GM19193 (cell line): ENCODE data around the gene PLK1.

ENCODE experiments used
- POLR2A ChIP-seq: IDR thresholded peaks from 4 replicates; pipeline ENCODE4 v1.6.1; 2011; ENCODE audit not compliant: insufficient read depth, insufficient read length; ENCODE audit errors: extremely low read depth

Gene PLK1

GRCh38 chr16:23670137-23670776 is 8.4 kb upstream of the PLK1 start:
- no peak for TF ChIP-seq POLR2A

DNA sequence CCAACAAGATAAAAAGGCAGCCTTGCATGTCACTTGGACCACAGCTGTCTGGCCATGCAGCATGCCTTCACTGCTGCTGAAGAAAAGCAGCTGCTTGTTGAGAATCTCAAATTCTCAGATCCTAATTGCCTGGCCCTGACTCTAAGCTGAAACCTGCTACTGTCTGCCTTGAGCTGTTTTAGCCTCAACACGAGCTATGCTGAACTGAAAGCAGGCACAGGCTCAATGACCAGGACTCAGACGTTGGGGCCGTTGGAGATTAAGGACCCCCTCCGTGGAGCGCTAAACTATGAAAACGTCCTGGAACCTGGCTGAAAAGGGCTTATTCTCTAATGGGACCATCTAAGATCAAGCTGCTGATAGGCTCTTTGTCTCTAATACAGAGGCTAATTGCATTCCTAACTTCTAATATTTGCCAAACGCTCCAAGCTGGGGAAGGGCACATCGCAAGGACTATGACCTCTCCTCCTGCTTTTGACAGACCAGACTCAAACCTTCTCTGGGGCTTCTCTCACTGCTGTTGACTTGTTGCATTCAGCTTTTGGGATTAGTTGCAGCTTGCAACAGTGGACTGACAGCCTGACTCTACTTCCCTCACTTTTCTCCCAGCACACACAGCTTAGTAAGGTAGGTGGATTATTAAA is 4.6 kb upstream of the PLK1 start:
- no peak for TF ChIP-seq POLR2A

GRCh38 chr16:23676924-23677480 is 1.7 kb upstream of the PLK1 start:
- no peak for TF ChIP-seq POLR2A

DNA sequence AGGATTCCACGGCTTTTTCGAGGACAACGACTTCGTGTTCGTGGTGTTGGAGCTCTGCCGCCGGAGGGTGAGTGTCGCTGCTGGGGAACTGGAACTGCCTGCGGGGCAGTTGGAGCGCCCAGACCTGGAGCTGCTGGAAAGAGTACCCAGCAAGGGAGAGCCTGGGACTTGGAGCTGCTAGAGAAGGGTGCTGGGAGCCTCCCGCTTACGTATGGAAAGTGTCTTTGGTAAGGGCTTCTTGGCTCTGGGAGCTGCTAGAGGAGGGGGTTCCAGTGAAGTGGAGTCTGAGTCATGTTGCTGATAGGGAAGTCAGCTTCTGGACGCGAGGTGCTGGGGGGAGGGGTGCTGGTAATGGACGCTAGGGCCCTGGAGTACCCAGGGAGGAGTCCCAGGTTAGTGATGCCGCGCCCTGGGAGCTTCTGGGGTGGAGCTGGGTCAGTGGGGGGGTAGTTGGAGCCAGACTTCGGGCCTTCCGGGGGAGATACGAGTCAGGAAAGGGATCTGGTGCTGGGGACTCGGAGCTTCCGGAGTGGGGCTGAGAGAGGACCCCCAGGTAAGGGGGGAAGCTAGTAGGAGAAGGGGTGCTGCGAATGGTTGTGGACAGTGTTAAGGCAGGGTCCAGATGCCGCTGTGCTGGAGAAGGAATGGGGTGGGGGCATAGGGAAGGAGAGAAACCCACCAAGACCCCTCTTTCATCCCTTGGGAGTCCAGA is 741 bp downstream of the PLK1 start:
- no peak for TF ChIP-seq POLR2A

DNA sequence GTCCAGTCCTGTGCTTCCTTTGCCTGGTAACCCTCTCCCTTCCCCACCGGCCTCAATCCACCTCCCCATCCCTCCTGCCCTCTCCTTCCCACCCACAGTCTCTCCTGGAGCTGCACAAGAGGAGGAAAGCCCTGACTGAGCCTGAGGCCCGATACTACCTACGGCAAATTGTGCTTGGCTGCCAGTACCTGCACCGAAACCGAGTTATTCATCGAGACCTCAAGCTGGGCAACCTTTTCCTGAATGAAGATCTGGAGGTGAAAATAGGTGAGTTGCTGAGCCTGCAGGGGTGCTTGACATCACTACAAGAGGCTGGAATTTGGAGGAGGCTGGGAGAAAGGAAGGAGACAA is 1.3 kb downstream of the PLK1 start:
- TF ChIP-seq POLR2A, result no peak

DNA sequence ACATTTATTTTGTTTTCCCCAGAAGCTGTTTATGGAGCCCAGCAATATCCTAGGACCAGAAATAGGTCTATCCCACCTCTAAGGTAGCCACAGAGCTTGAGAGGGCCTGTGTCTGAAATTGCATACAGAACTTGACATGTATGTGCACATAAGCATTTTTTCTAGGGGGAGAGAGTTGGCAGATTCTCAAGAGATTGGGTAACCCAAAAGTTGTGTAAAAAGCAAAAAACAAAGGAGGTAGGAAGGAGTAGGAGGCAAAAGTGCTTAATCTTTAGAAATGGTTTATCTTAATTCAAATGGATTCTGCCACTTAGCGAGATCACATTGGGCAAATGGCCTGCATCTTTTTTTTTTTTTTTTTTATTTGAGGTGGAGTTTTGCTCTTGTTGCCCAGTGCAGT is 3.5 kb downstream of the PLK1 start:
- TF ChIP-seq POLR2A, result no peak

- no peak for TF ChIP-seq POLR2A
These were observed 4.8 kb downstream of the PLK1 start for GRCh38 chr16:23683487-23683886.

DNA sequence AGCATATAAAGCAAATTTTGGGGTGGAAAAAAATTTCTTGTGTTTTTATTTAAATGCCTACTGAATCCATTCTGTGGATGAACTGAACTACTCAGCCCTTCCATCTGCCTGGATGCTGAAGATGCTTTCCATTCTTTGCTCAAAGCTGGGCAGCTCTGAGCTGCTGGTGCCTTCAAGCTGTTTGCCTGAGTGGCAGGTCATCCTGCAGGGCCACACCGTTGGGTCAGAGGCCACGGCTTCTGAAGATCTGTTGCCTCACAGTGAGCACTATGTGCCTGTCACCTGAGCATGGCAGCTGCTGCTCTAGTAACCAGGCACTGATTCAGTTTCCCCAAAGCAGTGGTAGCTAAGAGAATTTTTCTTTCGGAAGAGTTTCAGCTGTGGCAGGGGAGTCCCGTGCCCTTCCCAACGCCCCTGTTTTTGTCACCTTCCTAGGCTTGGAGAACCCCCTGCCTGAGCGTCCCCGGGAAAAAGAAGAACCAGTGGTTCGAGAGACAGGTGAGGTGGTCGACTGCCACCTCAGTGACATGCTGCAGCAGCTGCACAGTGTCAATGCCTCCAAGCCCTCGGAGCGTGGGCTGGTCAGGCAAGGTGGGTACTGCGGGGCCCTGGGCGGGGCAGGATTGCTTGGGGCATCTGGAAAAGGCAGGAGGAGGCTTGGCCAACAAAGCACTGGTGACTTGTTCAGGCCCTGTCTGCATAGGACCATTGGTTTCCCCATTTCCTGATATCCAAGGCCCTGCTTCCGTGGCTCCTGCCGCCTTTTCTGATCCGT is 8.5 kb downstream of the PLK1 start:
- TF ChIP-seq POLR2A, result no peak

DNA sequence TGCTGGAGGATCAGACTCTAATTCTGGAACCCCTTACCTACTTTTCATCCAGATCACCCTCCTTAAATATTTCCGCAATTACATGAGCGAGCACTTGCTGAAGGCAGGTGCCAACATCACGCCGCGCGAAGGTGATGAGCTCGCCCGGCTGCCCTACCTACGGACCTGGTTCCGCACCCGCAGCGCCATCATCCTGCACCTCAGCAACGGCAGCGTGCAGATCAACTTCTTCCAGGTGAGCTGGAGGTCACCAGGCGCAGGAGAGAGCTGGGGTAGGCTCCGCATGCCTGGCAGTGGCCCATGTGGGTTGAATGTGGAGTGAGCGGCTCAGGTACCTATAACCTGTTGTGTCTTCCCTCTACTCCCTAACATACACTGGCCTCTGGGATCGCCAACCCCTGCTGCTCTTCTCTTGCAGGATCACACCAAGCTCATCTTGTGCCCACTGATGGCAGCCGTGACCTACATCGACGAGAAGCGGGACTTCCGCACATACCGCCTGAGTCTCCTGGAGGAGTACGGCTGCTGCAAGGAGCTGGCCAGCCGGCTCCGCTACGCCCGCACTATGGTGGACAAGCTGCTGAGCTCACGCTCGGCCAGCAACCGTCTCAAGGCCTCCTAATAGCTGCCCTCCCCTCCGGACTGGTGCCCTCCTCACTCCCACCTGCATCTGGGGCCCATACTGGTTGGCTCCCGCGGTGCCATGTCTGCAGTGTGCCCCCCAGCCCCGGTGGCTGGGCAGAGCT is 10.9 kb downstream of the PLK1 start:
- TF ChIP-seq POLR2A, result no peak

DNA sequence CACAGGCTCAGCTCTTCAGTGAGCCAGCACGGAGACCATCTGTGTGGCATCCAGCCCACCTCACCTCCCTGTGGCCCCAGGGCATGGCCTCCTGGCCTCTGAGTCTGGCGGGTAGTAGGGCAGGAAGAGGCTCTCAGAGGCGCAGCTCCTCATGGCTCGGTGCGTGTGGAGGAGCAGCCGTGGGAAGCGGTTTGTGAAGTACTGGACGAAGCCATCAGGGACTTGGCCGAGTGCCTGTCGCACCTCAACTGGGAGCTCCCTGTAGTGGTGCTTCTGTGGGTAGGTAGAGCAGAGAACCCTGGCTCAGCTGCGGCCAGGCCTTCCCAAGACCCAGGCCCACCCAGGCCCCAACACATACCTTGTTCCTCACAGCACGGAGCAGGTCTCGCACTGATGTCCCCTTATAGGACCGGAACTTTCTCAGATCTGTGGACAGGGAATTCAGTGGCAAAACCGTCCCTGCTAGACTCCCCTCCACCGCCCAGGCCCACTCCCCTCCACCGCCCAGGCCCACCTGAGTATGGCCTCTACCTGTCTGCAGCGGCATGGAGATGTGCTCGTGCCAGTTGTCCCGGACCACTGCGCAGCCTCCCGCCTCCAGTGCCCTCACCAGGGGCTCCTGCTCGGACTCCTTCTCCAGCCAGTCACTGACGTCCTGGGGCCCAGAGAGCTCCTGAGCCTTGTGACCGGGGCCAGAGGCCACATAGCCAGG is 12.2 kb downstream of the PLK1 start:
- no peak for TF ChIP-seq POLR2A

GRCh38 chr16:23691483-23692189 is 12.9 kb downstream of the PLK1 start:
- TF ChIP-seq POLR2A, result no peak

DNA sequence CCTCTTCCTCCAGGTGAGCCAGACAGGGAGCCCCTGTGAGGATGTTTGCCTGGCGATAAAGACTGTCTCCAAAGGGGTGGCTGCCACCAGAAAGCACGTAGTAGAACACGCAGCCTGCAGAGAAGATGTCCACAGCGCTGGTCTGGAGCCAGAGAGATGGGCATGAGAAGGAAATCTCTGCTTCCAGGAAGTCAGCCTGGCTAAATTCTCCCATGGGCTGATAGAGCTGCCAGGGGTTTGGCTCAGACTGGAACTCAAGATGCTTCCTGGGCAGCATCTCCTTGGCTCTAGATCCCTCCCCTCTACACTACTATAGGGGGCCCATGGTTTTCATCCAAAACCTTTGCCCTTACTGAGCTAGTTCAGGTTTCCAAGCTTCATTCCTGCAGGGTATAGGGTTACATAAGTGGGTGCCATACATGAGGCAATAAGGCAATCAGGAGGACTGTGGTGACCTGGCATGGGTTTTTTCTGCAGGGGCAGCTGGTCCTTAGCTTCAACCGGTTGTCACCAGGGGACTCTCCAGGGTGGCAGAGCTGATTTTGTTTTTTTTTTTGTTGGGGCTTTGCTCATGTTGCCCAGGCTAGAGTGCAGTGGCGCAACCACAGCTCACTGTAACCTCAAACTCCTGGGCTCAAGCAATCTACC is 13.6 kb downstream of the PLK1 start:
- TF ChIP-seq POLR2A, result no peak

DNA sequence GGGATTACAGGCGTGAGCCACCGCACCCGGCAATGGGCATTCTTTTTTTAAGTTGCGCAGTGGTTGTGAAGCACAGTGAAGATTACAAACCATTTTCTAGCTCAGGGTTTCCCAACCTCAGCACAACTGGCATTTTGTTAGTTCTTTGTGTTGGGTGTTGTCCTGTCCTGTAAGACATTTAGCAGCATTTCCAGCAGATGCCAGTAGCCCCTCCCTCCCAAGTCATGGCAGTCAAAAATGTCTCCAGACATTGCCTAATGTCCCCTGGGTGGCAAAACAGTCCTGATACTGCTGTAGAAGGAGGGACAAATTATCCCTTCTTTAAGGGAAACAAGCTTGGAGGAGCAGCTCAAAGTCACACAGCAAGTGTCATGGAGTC is 15.6 kb downstream of the PLK1 start:
- TF ChIP-seq POLR2A, result no peak
